ENCODE results near the gene GCNT1. TPM values are rescaled to one million over a fixed set of nuclear protein-coding genes. Genes with fewer than 3 reads are reported as not detected.
"Not testable (repeated sequence)": the region's sequence is repeated elsewhere in the genome, so short reads cannot be mapped to it uniquely, and the experiment has no call there.

Gene GCNT1
- total and polyA plus RNA-seq, 5 experiments from 2014 or later, result 0.25 to 4.0 (median 2.3) TPM

- Mint-ChIP-seq H3K4me1 (peaks cover 0 to 6% (median 2%) of the 10 kb centered on the region in 4 donors), H3K9me3 (peaks cover 0 to 3% (median 0%) of the 10 kb centered on the region in 9 donors), H3K27ac (no peak overlapping the region), H3K36me3 (no peaks in the 10 kb centered on the region), H3K27me3 (peaks cover 0 to 3% (median 0%) of the 10 kb centered on the region in 5 donors), H3K4me3 (no peak overlapping the region)
- POLR2A ChIA-PET, result no interaction called here
- DNase-seq (no peak), ATAC-seq (no peak)
These were observed 72.3 kb downstream of the GCNT1 start for GRCh38 chr9:76531231-76531780.

- ATAC-seq, H3K9me3 Mint-ChIP-seq, H3K4me3 Mint-ChIP-seq, H3K27ac Mint-ChIP-seq, H3K27me3 Mint-ChIP-seq, POLR2A ChIA-PET, H3K4me1 Mint-ChIP-seq, H3K36me3 Mint-ChIP-seq, DNase-seq: not testable (repeated sequence)
These were observed 73.9 kb downstream of the GCNT1 start for GRCh38 chr9:76532877-76533276.

- H3K27ac Mint-ChIP-seq, result no peak overlapping the region
- DNase-seq, result no peak
- no peak for ATAC-seq
- H3K9me3 Mint-ChIP-seq, result peaks cover 0 to 1% (median 0%) of the 10 kb centered on the region in 9 donors
- H3K36me3 Mint-ChIP-seq, result no peaks in the 10 kb centered on the region
- no peak overlapping the region for H3K4me3 Mint-ChIP-seq
- peaks cover 0 to 6% (median 2%) of the 10 kb centered on the region in 4 donors for H3K4me1 Mint-ChIP-seq
- peaks cover 0 to 3% (median 0%) of the 10 kb centered on the region in 5 donors for H3K27me3 Mint-ChIP-seq
- POLR2A ChIA-PET, result no interaction called here
These were observed 75.0 kb downstream of the GCNT1 start for GRCh38 chr9:76534026-76534425.

- Mint-ChIP-seq H3K36me3 (no peaks in the 10 kb centered on the region), H3K27me3 (peaks cover 0 to 3% (median 1%) of the 10 kb centered on the region in 5 donors), H3K9me3 (no peaks in the 10 kb centered on the region), H3K4me3 (no peak overlapping the region), H3K4me1 (peaks cover 0 to 3% (median 0%) of the 10 kb centered on the region in 4 donors), H3K27ac (no peak overlapping the region)
- POLR2A ChIA-PET, result no interaction called here
- ATAC-seq (no peak), DNase-seq (no peak)
These were observed 78.2 kb downstream of the GCNT1 start for GRCh38 chr9:76537150-76537646.

- POLR2A ChIA-PET, result no interaction called here
- Mint-ChIP-seq H3K27me3 (peaks cover 0 to 3% (median 1%) of the 10 kb centered on the region in 5 donors), H3K9me3 (peaks cover 0 to 4% (median 0%) of the 10 kb centered on the region in 9 donors), H3K4me1 (no peaks in the 10 kb centered on the region), H3K27ac (no peak overlapping the region), H3K36me3 (no peaks in the 10 kb centered on the region), H3K4me3 (no peak overlapping the region)
- ATAC-seq (no peak), DNase-seq (no peak)
These were observed 80.2 kb downstream of the GCNT1 start for GRCh38 chr9:76539180-76539579.

- DNase-seq, result no peak
- Mint-ChIP-seq H3K27ac (no peak overlapping the region), H3K4me3 (no peak overlapping the region), H3K36me3 (no peaks in the 10 kb centered on the region), H3K9me3 (peaks cover 0 to 4% (median 0%) of the 10 kb centered on the region in 9 donors), H3K4me1 (no peaks in the 10 kb centered on the region), H3K27me3 (peaks cover 0 to 3% (median 1%) of the 10 kb centered on the region in 5 donors)
- ATAC-seq, result no peak
- POLR2A ChIA-PET, result no interaction called here
These were observed 83.4 kb downstream of the GCNT1 start for GRCh38 chr9:76542360-76542759.

- Mint-ChIP-seq H3K4me3 (no peak overlapping the region), H3K9me3 (peaks cover 0 to 4% (median 0%) of the 10 kb centered on the region in 9 donors), H3K27me3 (peaks cover 0 to 5% (median 0%) of the 10 kb centered on the region in 5 donors), H3K4me1 (no peaks in the 10 kb centered on the region), H3K27ac (no peak overlapping the region), H3K36me3 (no peaks in the 10 kb centered on the region)
- ATAC-seq (no peak), DNase-seq (no peak)
- POLR2A ChIA-PET, result no interaction called here
These were observed 86.2 kb downstream of the GCNT1 start for GRCh38 chr9:76545191-76545590.

- POLR2A ChIA-PET, result interaction anchor here (0.6 kb wide), 1 partner anchor 1599 kb away, joined by 5 read pairs; no protein-coding TSS in a partner anchor
- Mint-ChIP-seq H3K9me3 (peaks cover 0 to 3% (median 0%) of the 10 kb centered on the region in 9 donors), H3K36me3 (no peaks in the 10 kb centered on the region), H3K27ac (no peak overlapping the region), H3K4me1 (peaks cover 0 to 4% (median 0%) of the 10 kb centered on the region in 4 donors), H3K4me3 (no peak overlapping the region), H3K27me3 (peaks cover 0 to 11% (median 0%) of the 10 kb centered on the region in 5 donors)
- DNase-seq (no peak), ATAC-seq (no peak)
These were observed 93.2 kb downstream of the GCNT1 start for GRCh38 chr9:76552181-76552580.

GRCh38 chr9:76552751-76553455, 93.9 kb downstream of the GCNT1 start:
- H3K27me3 Mint-ChIP-seq, result peaks cover 0 to 11% (median 0%) of the 10 kb centered on the region in 5 donors
- peaks cover 0 to 3% (median 0%) of the 10 kb centered on the region in 9 donors for H3K9me3 Mint-ChIP-seq

GRCh38 chr9:76553680-76554079, 94.7 kb downstream of the GCNT1 start:
- no peak for ATAC-seq

More at GRCh38 chr9:76552751-76553455, 93.9 kb downstream of the GCNT1 start:
- POLR2A ChIA-PET, result interaction anchor here (0.6 kb wide), 1 partner anchor 1599 kb away, joined by 5 read pairs; no protein-coding TSS in a partner anchor
- no peak for DNase-seq
- no peaks in the 10 kb centered on the region for H3K36me3 Mint-ChIP-seq
- no peak for ATAC-seq
- H3K4me1 Mint-ChIP-seq, result peaks cover 0 to 4% (median 0%) of the 10 kb centered on the region in 4 donors
- H3K4me3 Mint-ChIP-seq, result no peak overlapping the region
- H3K27ac Mint-ChIP-seq, result no peak overlapping the region

More at GRCh38 chr9:76553680-76554079, 94.7 kb downstream of the GCNT1 start:
- H3K4me1 Mint-ChIP-seq, result peaks cover 0 to 11% (median 0%) of the 10 kb centered on the region in 4 donors
- peaks cover 0 to 16% (median 0%) of the 10 kb centered on the region in 5 donors for H3K27me3 Mint-ChIP-seq
- no peaks in the 10 kb centered on the region for H3K36me3 Mint-ChIP-seq
- H3K27ac Mint-ChIP-seq, result no peak overlapping the region
- no peak overlapping the region for H3K4me3 Mint-ChIP-seq
- POLR2A ChIA-PET, result no interaction called here
- peaks cover 0 to 9% (median 0%) of the 10 kb centered on the region in 9 donors for H3K9me3 Mint-ChIP-seq
- DNase-seq, result no peak

Other genes starting within 250 kb of the GCNT1 start
- 10 to 100 TPM; 13.2 to 14.0 TPM for gene RFK, start 64.8 kb upstream of the GCNT1 start, total RNA-seq
- 10 to 100 TPM; 18.9 to 24.1 (median 24.1) TPM for gene RFK, start 64.8 kb upstream of the GCNT1 start, polyA plus RNA-seq

All from naive thymus-derived CD8-positive, alpha-beta T cell (primary cell).